GM12878 (cell line): ENCODE data around the gene ME3. TPM values are rescaled to one million over a fixed set of nuclear protein-coding genes. Genes with fewer than 3 reads are reported as not detected.

Source experiments
- CTCF ChIP-seq, 3 experiments: IDR thresholded peaks in 2 of 3; conservative IDR thresholded peaks in 1 of 3; 2 replicates each; pipeline ENCODE4 v1.5.1; 2011; ENCODE audit warnings: low read depth in 3 of 3, low read length in 3 of 3, mild to moderate bottlenecking in 3 of 3, control low read depth in 2 of 3, moderate library complexity in 2 of 3, inconsistent platforms in 1 of 3, mixed read lengths in 1 of 3; ENCODE audit not compliant: control insufficient read depth in 2 of 3, insufficient read depth in 1 of 3; ENCODE audit errors: extremely low read depth in 1 of 3
- E2F8 ChIP-seq: fragments of 450-650 bp; IDR thresholded peaks from 2 replicates; pipeline ENCODE4 v1.6.1; 2018; ENCODE audit warnings: mild to moderate bottlenecking, low read depth, moderate library complexity; ENCODE audit not compliant: partially characterized antibody
- GATAD2B ChIP-seq: fragments of 450-650 bp; conservative IDR thresholded peaks from 2 replicates; pipeline ENCODE4 v1.6.1; 2017; ENCODE audit warnings: low read depth, mild to moderate bottlenecking, moderate library complexity
- KLF5 ChIP-seq: fragments of 450-650 bp; IDR thresholded peaks from 2 replicates; pipeline ENCODE4 v1.6.1; 2014; ENCODE audit warnings: mild to moderate bottlenecking; ENCODE audit not compliant: partially characterized antibody
- MEF2B ChIP-seq: fragments of 450-650 bp; IDR thresholded peaks from 2 replicates; pipeline ENCODE4 v1.6.1; 2018; ENCODE audit warnings: mild to moderate bottlenecking, moderate library complexity; ENCODE audit not compliant: partially characterized antibody, poor library complexity, severe bottlenecking
- POLR2AphosphoS5 ChIP-seq: IDR thresholded peaks from 2 replicates; pipeline ENCODE4 v1.6.1; 2011; ENCODE audit warnings: mild to moderate bottlenecking, low read length, inconsistent platforms
- SKIL ChIP-seq: fragments of 450-650 bp; IDR thresholded peaks from 2 replicates; pipeline ENCODE4 v1.6.1; 2017; ENCODE audit warnings: mild to moderate bottlenecking, low read depth, inconsistent platforms; ENCODE audit not compliant: poor library complexity, severe bottlenecking
- SMC3 ChIP-seq: IDR thresholded peaks from 2 replicates; pipeline ENCODE4 v1.6.1; 2011; ENCODE audit warnings: low read length, improper control_type of control experiment, borderline replicate concordance
- SREBF1 ChIP-seq: IDR thresholded peaks from 2 replicates; pipeline ENCODE4 v1.6.1; 2012; ENCODE audit warnings: mild to moderate bottlenecking, low read length
- STAT3 ChIP-seq: IDR thresholded peaks from 2 replicates; pipeline ENCODE4 v1.6.1; 2011; ENCODE audit warnings: low read depth, low read length, improper control_type of control experiment
- polyA plus RNA-seq, 11 experiments: library from polyadenylated mRNA; depleted of rRNA in 4 of 11; unstranded in 6 of 11; stranded (reverse) in 5 of 11; fragments of >200 nt; fragmentation: Nextera tagmentation in 4 of 11; fragmentation: Illumina TruSeq in 1 of 11; extraction: Ambion mirVana in 4 of 11; extraction: Trizol in 1 of 11; gene quantifications; 1 replicate in 1 of 11; 2 replicates in 10 of 11; pipeline versions ENCODE4 v1.2.1 to v1.2.3, GENCODE V29; 2011 to 2016; ENCODE audit warnings: inconsistent platforms in 2 of 11, missing spikeins in 2 of 11, low read depth in 1 of 11
- total RNA-seq, 4 experiments: library from RNA; depleted of rRNA in 3 of 4; stranded (reverse); fragments of >200 nt in 3 of 4; fragmentation: Illumina TruSeq in 1 of 4; extraction: Trizol in 1 of 4; gene quantifications; 2 replicates each; pipeline versions ENCODE4 v1.2.1 to v1.2.3, GENCODE V29; 2013 to 2021

The ME3 gene
- total and polyA plus RNA-seq, 10 of the 15 experiments (the other 5 are each of a cell fraction or from before 2014, with no cell fraction given): 0.06 to 0.40 (median 0.19) TPM; not detected in 2

- no peak for TF ChIP-seq E2F8
- no peak for TF ChIP-seq STAT3
- no peak for TF ChIP-seq GATAD2B
- TF ChIP-seq SREBF1: no peak
- TF ChIP-seq SKIL: no peak
- no peak for TF ChIP-seq POLR2AphosphoS5
- TF ChIP-seq MEF2B: no peak
- no peak for TF ChIP-seq CTCF (IDR thresholded peaks at IDR 0.05 in 2 of 3, conservative IDR thresholded peaks at IDR 0.05 in 1 of 3; ENCODE audit: control insufficient read depth in 2 of 3, extremely low read depth in 1 of 3, insufficient read depth in 1 of 3, low read depth in 3 of 3, low read length in 3 of 3)
- TF ChIP-seq SMC3: no peak
- no peak for TF ChIP-seq KLF5
Observed at GRCh38 chr11:86717817-86718501, 45.5 kb upstream of the ME3 start (continued).
